HepG2 (cell line): ENCODE results near the gene DOC2A. TPM values are rescaled to one million over a fixed set of nuclear protein-coding genes. Genes with fewer than 3 reads are reported as not detected.

Experiments
- ASH2L ChIP-seq: fragments of 300-600, 200-600 bp; sonication (generic); IDR thresholded peaks from 2 replicates; pipeline ENCODE4 v1.7.0; 2017; ENCODE audit warnings: low read depth, mild to moderate bottlenecking, moderate library complexity, mixed read lengths, low read length; ENCODE audit not compliant: insufficient read length
- BCLAF1 ChIP-seq: fragments of 450-650 bp; IDR thresholded peaks from 2 replicates; pipeline ENCODE4 v1.6.1; 2017; ENCODE audit warnings: mild to moderate bottlenecking
- DNMT3B ChIP-seq: conservative IDR thresholded peaks from 2 replicates; pipeline ENCODE4 v1.6.1; 2016; ENCODE audit warnings: missing biosample characterization, control low read depth
- HHEX ChIP-seq: IDR thresholded peaks from 2 replicates; pipeline ENCODE4 v1.6.1; 2016; ENCODE audit warnings: control low read depth
- HOXA7 ChIP-seq: sonication (generic); formaldehyde crosslinking; IDR thresholded peaks from 2 replicates; pipeline ENCODE4 v1.8.1; 2022; ENCODE audit warnings: mild to moderate bottlenecking, missing genetic modification reagents, moderate library complexity
- JARID2 ChIP-seq: sonication (generic); formaldehyde crosslinking; IDR thresholded peaks from 2 replicates; pipeline ENCODE4 v1.8.1; 2023; ENCODE audit warnings: missing genetic modification reagents, inconsistent platforms; ENCODE audit not compliant: insufficient replicate concordance
- MED8 ChIP-seq: sonication (generic); formaldehyde crosslinking; IDR thresholded peaks from 2 replicates; pipeline ENCODE4 v1.8.1; 2023; ENCODE audit warnings: mild to moderate bottlenecking, missing genetic modification reagents; ENCODE audit not compliant: insufficient replicate concordance
- MIER3 ChIP-seq: IDR thresholded peaks from 2 replicates; pipeline ENCODE4 v1.6.1; 2016; ENCODE audit warnings: missing compliant biosample characterization, borderline replicate concordance
- NCOA1 ChIP-seq: sonication (generic); formaldehyde crosslinking; IDR thresholded peaks from 2 replicates; pipeline ENCODE4 v1.9.0; 2021; ENCODE audit warnings: missing genetic modification reagents
- SIN3B ChIP-seq: fragments of 150-350 bp; IDR thresholded peaks from 2 replicates; pipeline ENCODE4 v1.6.1; 2014; ENCODE audit warnings: low read length
- SMC3 ChIP-seq: IDR thresholded peaks from 2 replicates; pipeline ENCODE4 v1.6.1; 2011; ENCODE audit warnings: low read length, improper control_type of control experiment
- SP2 ChIP-seq: sonication (generic); formaldehyde crosslinking; IDR thresholded peaks from 2 replicates; pipeline ENCODE4 v1.5.1; 2020; ENCODE audit warnings: mild to moderate bottlenecking, missing genetic modification reagents
- TSC22D2 ChIP-seq: sonication (generic); formaldehyde crosslinking; IDR thresholded peaks from 2 replicates; pipeline ENCODE4 v1.5.1; 2020; ENCODE audit warnings: missing genetic modification reagents, mild to moderate bottlenecking, borderline replicate concordance
- ZKSCAN8 ChIP-seq: IDR thresholded peaks from 2 replicates; pipeline ENCODE4 v1.6.1; 2016; ENCODE audit warnings: borderline replicate concordance, missing genetic modification reagents, missing compliant biosample characterization
- ZNF292 ChIP-seq: sonication (generic); formaldehyde crosslinking; IDR thresholded peaks from 2 replicates; pipeline ENCODE4 v1.8.1; 2022; ENCODE audit warnings: mild to moderate bottlenecking, low read depth, missing genetic modification reagents, borderline replicate concordance
- ZNF703 ChIP-seq: sonication (generic); formaldehyde crosslinking; IDR thresholded peaks from 2 replicates; pipeline ENCODE4 v1.5.1; 2020; ENCODE audit warnings: missing genetic modification reagents, mild to moderate bottlenecking, moderate library complexity, borderline replicate concordance
- ZNF784 ChIP-seq: sonication (generic); formaldehyde crosslinking; IDR thresholded peaks from 2 replicates; pipeline ENCODE4 v1.5.1; 2020; ENCODE audit warnings: missing genetic modification reagents, mild to moderate bottlenecking, borderline replicate concordance
- polyA plus RNA-seq, 8 experiments: library from polyadenylated mRNA; depleted of rRNA in 3 of 8; stranded (reverse) in 7 of 8; unstranded in 1 of 8; fragments of >200 nt; fragmentation: Illumina TruSeq in 4 of 8; extraction: Trizol in 4 of 8; gene quantifications; 2 replicates each; pipeline versions ENCODE4 v1.2.1 to v1.2.3, GENCODE V29; 2011 to 2016; ENCODE audit warnings: low read depth in 4 of 8, missing spikeins in 1 of 8, mixed read lengths in 1 of 8; ENCODE audit not compliant: insufficient read depth in 1 of 8
- total RNA-seq, 5 experiments: library from RNA; depleted of rRNA; stranded (reverse); fragments of >200 nt; fragmentation: Illumina TruSeq; extraction: Trizol; gene quantifications; 2 replicates each; pipeline ENCODE4 v1.2.3, GENCODE V29; 2016; ENCODE audit warnings: low read depth in 1 of 5
- TF ChIP-seq, protein P1 (sequence below): sonication (generic); formaldehyde crosslinking; conservative IDR thresholded peaks from 2 replicates; pipeline ENCODE4 v1.5.0; 2020; ENCODE audit warnings: missing genetic modification reagents
- TF ChIP-seq, protein P2 (sequence below): IDR thresholded peaks from 2 replicates; pipeline ENCODE4 v1.6.1; 2016; ENCODE audit warnings: low read depth, borderline replicate concordance

The DOC2A gene
- total and polyA plus RNA-seq, 2 of the 13 experiments (the other 11 are each of a cell fraction or from before 2014, with no cell fraction given), result 0.15 to 0.55 TPM

DNA sequence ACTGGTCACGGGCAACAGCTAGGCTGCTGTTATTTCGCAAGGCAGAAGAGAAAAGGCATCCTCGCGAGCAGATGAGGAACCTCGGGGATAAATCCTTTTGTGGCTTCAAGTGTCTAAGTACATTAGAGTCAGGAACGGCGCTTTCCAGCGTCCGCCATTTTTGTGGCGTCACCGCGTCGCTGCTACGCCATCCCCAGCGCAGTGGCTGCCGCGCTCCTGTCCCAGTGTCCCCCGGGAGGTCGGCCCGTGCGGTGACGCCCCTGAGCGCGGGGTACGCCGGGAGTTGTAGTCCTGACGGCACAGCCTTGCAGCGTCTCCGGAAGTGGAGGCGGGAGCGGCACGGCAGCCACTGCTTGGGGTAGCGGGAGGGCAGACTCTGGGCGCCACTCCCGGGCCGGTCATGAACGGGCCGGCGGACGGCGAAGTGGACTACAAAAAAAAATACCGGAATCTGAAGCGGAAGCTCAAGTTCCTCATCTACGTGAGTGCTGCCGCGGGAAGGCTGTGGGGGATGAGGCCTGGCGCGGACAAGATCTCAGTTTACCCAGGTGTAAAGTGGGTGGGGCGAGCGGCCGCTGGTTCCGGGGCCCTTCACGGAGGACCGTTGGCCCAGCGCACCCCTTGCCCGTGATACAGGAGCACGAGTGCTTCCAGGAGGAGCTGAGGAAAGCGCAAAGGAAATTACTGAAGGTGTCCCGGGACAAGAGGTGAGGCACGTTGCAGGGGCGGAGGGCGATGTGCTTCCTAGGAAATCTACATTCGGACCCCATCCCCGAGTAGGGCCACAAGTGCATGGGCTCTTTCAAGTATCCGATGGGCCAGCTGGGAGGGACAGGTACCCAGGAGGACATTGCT lies 14.7 kb downstream of the DOC2A start, which contains the start of gene INO80E (continued):
- TF ChIP-seq BCLAF1, result no peak
- no peak for TF ChIP-seq HOXA7 (CRISPR knock-in tag)
- 0 out of 2 replicates have a peak, but pooled peaks have one; percentile 2 for TF ChIP-seq SMC3
- no peak; the same call in 1 of the 2 replicates for TF ChIP-seq ZKSCAN8
- TF ChIP-seq SP2, result peak; percentile 72
- TF ChIP-seq ZNF703 (CRISPR knock-in tag), result no peak; the same call in 1 of the 2 replicates
- peak; percentile 76 for TF ChIP-seq MED8
- TF ChIP-seq TSC22D2 (CRISPR knock-in tag), result peak; percentile 56; the same call in 1 of the 2 replicates
- 0 out of 2 replicates have a peak, but pooled peaks have one; percentile 29 for TF ChIP-seq ZNF292 (CRISPR knock-in tag)
- TF ChIP-seq MIER3, result peak; percentile 94; the same call in 1 of the 2 replicates
- TF ChIP-seq ZNF784 (CRISPR knock-in tag), result peak; percentile 80; the same call in 1 of the 2 replicates
- TF ChIP-seq JARID2 (CRISPR knock-in tag), result no peak
- TF ChIP-seq, protein P1, sequence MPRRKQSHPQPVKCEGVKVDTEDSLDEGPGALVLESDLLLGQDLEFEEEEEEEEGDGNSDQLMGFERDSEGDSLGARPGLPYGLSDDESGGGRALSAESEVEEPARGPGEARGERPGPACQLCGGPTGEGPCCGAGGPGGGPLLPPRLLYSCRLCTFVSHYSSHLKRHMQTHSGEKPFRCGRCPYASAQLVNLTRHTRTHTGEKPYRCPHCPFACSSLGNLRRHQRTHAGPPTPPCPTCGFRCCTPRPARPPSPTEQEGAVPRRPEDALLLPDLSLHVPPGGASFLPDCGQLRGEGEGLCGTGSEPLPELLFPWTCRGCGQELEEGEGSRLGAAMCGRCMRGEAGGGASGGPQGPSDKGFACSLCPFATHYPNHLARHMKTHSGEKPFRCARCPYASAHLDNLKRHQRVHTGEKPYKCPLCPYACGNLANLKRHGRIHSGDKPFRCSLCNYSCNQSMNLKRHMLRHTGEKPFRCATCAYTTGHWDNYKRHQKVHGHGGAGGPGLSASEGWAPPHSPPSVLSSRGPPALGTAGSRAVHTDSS, result 0 out of 2 replicates have a peak, but pooled peaks have one; percentile 41
- TF ChIP-seq ASH2L, result peak; percentile 98
- peak; percentile 14; the same call in 1 of the 2 replicates for TF ChIP-seq SIN3B
- no peak for TF ChIP-seq HHEX (CRISPR knock-in tag)
- 0 out of 2 replicates have a peak, but pooled peaks have one; percentile 58 for TF ChIP-seq NCOA1 (CRISPR knock-in tag)
- peak; percentile 82 for TF ChIP-seq DNMT3B (CRISPR knock-in tag)
- TF ChIP-seq, protein P2, sequence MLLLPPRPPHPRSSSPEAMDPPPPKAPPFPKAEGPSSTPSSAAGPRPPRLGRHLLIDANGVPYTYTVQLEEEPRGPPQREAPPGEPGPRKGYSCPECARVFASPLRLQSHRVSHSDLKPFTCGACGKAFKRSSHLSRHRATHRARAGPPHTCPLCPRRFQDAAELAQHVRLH (CRISPR knock-in tag), result peak; percentile 38; the same call in 1 of the 2 replicates
